GM19467 (cell line): ENCODE data around the gene GPR146.
A peak's percentile ranks its signal among the peaks of the same experiment; 100 is the strongest.

ENCODE experiments used
- ATAC-seq: cut with Tn5 transposase; IDR thresholded peaks from one replicate; pipeline ENCODE4 v1.9.1; 2021; ENCODE audit warnings: mild to moderate bottlenecking, moderate library complexity; ENCODE audit not compliant: unreplicated experiment

Gene GPR146

DNA sequence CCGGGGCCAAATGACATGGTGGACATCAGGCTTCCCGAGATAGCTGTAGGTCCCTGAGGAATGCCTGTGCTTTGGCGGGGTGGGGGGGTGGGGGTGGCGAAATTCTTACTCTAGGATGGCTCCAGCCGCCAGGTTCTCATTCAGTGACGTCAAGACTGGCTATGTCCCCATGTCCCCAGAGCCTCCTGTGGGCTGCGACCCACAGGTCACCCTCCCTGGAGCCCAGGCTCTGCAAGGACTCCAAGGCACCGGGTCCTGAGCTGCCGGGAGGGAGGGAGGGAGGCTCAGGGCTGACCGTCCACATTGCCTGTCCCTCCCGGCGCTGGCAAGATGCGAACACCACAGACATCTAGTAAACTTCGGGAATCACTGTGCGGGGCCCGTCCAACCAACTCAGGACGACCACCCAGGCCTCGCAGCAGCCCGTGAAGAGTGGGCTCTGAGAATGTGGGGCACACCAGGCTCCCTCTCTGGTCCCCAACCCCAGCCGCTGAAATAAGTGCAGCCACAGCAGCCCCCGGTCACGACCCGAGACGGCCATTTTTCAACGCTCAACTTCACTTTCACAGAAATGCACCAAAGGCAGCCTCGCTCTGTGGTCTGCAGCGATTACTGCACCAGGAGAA is 12.6 kb downstream of the GPR146 start:
- no peak for ATAC-seq

DNA sequence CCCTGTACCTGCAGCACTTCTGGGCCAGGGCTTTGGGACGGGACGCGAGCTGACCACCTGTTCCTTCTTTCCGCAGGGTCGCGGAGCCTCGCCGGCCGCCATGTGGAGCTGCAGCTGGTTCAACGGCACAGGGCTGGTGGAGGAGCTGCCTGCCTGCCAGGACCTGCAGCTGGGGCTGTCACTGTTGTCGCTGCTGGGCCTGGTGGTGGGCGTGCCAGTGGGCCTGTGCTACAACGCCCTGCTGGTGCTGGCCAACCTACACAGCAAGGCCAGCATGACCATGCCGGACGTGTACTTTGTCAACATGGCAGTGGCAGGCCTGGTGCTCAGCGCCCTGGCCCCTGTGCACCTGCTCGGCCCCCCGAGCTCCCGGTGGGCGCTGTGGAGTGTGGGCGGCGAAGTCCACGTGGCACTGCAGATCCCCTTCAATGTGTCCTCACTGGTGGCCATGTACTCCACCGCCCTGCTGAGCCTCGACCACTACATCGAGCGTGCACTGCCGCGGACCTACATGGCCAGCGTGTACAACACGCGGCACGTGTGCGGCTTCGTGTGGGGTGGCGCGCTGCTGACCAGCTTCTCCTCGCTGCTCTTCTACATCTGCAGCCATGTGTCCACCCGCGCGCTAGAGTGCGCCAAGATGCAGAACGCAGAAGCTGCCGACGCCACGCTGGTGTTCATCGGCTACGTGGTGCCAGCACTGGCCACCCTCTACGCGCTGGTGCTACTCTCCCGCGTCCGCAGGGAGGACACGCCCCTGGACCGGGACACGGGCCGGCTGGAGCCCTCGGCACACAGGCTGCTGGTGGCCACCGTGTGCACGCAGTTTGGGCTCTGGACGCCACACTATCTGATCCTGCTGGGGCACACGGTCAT is 13.3 kb downstream of the GPR146 start:
- ATAC-seq, result no peak

DNA sequence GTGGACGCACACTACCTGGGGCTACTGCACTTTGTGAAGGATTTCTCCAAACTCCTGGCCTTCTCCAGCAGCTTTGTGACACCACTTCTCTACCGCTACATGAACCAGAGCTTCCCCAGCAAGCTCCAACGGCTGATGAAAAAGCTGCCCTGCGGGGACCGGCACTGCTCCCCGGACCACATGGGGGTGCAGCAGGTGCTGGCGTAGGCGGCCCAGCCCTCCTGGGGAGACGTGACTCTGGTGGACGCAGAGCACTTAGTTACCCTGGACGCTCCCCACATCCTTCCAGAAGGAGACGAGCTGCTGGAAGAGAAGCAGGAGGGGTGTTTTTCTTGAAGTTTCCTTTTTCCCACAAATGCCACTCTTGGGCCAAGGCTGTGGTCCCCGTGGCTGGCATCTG is 14.0 kb downstream of the GPR146 start:
- ATAC-seq, result no peak

DNA sequence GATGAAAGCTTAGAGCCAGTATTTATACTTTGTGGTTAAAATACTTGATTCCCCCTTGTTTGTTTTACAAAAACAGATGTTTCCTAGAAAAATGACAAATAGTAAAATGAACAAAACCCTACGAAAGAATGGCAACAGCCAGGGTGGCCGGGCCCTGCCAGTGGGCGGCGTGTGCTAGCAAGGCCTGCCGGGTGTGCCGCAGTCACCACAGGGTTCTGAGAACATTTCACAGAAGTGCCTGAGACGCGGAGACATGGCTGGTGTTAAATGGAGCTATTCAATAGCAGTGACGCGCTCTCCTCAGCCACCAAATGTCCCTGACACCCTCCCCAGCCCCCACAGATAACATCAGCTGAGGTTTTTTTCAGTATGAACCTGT is 14.5 kb downstream of the GPR146 start:
- no peak for ATAC-seq

DNA sequence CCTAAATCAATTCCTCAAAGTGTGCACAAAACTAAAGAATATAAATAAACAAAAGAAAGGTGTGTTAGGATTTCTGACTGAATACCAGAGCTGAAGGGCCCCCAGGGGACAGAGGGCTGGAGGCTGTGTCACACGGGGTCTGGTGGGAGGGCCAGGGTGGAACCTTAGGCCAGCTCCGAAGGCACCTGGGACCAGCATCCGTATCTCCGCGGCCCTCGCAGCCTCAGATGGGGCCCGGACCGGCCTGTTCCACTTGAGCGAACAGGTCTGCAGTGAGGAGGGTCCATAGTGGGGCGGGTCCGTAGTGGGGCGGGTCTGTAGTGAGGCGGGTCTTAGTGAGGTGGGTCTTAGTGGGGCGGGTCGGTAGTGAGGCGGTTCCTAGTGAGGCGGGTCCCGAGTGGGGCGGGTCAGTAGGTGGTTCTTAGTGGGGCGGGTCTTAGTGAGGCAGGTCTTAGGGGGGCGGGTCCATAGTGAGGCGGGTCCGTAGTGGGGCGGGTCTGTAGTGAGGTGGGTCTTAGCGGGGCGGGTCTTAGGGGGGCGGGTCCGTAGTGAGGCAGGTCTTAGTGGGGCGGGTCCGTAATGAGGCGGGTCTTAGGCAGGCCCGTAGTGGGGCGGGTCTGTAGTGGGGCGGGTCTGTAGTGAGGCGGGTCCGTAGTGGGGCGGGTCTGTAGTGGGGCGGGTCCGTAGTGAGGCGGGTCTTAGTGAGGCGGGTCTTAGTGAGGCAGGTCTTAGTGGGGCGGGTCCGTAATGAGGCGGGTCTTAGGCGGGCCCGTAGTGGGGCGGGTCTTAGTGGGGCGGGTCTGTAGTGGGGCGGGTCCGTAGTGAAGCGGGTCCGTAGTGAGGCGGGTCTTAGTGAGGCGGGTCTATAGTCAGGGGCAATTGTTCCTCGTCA is 15.1 kb downstream of the GPR146 start:
- ATAC-seq, result no peak

DNA sequence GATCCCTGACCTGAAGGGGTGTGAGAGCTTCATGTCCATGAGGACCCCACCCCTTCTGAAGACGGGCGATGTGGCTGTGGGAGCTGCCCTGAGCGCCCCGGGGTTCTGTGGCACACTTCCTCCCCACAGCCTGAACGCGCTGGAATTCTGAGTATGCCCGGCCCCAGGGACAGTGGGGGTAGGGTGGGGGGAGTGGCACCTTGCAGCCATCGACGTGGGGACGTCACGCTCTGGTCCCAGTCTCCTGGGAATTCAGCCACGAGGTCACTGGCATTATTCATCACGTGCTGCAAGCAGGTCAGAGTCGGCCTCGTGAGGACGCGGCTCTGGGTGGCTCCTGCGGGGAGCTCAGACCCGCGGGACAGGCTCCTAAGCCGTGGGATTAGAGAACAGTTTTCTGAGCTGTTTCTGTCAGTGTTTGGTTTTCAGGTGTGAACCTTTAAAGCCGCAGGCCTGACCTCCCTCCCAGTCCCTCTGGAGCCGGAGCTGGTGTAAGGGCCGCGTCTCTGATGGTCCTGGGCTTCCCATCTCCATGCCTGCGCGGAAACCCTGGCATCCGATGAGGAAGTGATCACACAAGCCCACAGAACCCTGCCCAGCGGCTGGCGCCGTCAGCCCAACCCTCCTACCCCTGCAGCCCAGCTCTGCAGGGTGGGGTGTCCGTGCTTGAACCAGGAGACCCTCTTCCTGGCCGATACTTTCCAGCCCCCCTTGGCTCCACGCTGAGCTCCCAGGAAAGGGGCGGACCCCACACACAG is 16.1 kb downstream of the GPR146 start:
- ATAC-seq, result no peak

DNA sequence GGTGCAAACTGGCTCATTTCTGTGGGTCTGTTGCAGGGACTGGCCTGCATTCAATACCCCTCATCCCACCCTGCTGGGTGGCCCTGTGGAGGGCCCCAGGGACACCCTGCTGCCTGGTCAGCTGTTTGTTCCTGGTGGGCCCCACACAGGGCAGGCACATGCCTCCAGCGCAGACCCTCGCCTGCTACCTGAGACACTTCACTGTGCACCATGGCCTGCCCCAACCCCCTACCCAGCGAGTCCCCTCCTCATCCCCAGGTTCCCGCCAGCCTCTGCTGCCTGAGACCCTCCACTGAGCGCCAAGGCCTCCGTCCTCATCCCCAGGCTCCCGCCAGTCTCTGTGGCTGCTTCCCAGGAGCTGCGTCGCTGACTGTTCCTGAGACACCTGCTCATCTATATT is 16.8 kb downstream of the GPR146 start:
- ATAC-seq, result no peak

DNA sequence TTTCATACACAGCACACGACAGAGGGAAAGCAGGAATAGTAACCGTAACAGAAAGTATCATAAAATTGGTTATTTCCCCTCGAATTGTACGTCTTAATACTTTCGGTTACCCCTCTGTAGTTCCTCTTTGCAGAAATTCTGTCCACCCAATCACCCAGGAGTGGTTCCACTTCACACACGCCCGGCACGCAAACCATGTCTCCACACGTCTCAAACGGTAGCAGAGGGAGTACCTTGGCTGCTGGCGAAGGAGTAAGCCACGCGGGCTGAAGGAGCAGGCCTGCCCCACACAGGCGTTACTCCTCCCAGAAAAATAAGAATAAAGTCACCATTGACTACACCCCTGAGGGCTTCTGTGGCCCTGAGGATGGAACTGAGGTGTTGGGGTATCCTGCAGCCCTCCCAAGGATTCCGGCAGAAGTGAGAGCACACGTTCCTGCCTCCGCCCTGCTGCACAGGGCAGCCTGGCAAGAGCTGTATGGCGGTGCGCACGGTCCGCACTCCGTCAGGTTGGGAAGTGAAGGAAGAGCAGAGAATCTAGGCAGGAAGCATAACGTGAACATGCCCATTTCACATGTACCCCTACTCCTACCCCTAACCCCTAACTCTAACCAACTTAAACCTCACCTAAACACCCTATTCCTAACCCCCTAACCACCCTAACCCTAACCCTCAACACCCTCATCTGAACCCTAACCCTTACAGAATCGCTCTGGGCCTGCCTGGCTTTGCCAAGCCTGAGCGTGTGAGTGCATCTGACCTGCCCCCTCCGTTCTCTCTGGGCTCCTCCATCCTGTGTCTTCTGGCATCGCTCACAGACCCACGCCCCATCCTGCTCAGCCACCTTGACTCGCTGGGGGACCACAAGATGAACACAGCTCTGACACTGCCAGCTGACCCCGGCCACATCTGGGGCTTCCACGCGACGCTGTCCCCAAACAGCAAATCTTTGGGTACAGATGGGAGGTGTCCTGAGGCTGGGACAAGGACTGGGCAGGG is 18.2 kb downstream of the GPR146 start:
- peak; percentile 41 for ATAC-seq

DNA sequence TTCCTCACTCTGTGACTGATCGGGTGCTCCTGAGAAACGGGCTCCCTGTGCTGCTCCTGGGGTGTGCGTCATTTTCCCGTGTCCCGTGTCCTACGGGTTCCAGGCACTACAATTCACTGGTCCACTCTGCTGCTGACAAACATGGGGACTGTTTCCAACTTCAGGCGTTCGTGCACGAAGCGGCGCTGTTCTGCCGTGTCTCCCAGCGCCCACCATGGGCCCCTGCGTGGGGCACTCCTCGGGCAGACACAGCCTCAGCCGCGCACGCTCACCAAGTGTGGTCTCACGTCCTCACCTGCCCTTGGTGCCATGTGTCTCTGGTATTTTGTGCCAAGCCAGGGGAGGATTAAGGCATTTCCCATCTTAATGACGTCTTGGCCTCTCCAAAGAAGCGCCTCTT is 19.0 kb downstream of the GPR146 start:
- ATAC-seq, result no peak

DNA sequence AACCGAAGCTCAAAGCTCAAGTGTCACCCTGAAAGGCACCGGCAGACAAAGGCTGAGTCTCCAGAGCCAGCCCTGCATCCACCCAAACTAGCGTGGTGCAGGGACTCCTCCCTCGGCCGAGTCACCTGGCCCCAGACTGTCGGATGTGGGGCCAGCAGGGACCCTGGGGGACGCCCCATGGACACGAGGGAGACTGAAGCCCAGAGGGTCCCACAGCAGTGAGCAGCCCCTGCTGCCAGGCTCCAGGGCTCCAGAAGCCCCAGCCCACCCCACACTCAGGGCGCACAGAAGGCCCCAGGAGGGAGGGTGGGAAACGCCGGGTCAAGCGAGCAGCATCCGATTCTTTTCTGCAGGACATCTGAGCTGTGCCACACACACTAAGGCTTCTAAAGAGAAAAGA is 20.2 kb downstream of the GPR146 start:
- no peak for ATAC-seq

DNA sequence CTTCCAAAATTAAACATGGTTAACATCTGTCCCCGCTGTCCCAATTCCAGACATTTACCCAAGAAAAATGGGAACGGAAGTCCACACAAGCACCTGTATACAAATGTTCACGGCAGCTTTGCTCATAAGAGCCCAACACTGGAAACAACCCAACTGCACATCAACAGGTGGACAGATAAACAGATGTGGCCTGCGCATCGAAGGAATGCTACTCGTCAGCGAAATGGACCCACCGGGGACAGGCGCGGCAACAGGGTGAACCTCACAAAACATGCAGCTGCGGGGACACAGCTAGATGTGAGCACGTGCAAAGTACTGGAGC is 20.9 kb downstream of the GPR146 start:
- ATAC-seq, result no peak

DNA sequence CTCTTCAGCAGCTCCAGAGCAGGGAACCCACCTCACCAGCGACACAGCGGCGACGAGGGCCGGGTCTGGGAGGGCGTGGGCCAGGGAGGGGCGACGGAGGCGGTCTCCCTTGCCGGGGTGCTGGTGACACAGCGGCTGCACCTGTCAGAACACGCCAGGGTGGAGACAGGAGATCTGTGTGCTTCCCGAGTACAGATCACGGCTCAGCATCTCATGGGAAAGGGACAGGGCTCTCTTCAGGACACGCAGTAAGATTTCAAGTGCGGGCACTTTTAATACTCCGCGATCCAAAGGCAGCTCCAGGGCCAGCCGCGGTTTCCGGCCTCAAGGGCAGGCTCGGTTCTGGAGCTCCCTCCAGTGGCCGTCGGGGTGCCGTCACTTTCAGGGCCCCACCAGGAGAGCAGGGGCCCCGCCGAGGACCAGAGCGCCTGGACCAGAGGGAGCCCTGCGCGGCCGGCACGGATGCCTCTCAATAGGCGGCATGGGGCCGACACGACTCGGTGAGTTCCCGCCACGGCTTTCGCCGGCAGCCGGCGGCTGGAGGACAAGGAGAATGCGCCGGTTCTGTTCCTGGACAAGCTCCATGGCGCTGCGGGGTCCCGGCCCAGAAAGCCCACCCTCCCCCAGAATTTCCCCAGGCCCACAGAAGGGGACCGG is 21.4 kb downstream of the GPR146 start:
- peak; percentile 62 for ATAC-seq

DNA sequence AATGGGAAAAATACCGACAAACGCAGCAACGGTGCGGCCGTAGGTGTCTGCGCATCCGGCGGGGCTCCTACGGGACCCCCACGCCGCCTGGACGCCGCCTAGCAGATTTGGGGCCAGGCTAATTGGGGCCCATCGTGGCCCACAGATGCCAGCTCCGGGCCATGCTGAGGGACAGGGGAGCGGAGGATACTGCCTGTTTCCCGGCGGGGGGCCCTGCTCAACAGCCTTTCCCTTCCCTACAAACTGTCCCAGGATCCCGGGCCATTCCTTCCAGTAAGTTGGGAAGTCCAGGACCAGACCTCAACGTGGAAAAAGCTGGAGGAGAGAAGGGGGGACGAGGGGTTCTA is 21.9 kb downstream of the GPR146 start:
- ATAC-seq, result no peak

DNA sequence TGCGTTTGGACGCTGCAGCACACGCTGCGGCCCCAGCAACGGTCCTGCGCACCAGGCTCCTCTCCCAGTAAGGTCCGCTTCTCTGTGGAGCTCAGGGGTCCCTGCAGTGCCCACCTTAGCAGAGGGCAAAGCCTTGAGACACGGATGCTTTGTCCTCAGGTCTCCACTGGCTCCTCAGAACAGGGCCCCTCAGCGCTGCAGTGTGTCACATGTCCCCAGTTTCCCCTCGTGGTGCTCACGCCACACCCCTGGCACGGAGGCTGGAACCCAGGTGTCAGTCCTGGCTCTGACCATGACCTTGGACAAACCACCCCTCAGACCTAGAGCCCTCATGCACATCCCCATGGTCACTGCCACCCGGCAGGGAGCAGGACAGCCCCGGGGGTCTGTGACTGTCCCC is 23.7 kb downstream of the GPR146 start:
- ATAC-seq, result no peak

DNA sequence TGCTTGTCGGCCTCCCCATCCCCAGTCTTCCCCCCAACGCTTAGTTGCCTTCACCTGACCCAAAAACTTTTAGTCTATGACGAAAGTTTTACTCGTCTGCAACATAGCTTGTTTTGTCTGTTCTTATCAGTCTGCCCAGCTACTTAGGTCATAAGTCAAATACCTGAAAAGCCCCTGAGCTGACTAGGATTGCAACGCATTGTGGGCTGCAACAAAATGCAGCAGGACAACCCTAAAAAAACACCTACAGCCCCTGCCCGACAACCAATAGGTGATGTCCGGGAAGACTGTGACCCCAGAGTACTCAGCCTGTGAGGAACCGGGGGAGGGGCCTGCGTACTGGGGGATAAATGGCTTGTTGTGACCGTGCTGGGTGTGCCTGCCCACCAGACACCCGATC is 24.3 kb downstream of the GPR146 start:
- ATAC-seq, result no peak

DNA sequence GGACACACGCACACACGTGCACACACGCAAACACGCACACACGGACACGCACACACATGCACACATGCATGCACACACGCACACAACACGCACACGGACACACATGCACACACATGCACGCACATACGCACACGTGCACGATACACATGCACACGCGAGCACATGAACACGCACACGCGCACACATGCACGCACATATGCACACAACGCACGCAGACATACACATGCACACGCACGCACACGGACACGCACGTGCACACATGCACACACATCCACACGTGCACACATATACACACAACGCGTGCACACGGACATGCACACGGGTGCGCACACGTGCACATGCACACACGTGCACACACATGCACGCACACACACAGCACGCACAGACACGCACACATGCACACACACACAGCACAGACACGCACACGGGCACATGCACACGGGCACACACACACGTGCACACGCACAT is 26.2 kb downstream of the GPR146 start:
- ATAC-seq, result no peak

DNA sequence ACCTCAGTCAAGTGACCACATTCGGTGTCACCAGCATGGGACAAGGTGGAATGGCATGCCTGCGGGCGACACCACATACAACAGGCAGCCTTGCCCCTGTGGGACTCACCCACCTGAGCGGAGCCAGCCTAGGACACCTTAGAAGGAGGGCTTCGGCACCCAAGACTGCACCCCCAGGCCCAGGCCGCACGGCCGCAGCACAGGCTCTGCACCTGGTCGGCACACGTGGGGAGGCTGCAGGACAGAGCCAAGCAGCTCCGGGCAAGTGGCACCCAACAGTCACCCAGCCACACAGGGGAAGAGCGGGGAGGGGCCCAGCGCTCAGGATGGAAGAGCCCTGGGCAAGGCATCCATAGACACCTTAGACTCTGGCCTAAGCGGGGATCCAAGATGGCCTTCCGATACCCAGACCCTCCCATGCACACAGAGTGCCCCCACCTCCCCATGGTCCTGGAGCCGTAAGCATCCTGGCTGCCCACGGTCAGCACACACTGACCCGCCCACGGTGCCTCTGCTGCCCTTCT is 27.4 kb downstream of the GPR146 start:
- no peak for ATAC-seq

DNA sequence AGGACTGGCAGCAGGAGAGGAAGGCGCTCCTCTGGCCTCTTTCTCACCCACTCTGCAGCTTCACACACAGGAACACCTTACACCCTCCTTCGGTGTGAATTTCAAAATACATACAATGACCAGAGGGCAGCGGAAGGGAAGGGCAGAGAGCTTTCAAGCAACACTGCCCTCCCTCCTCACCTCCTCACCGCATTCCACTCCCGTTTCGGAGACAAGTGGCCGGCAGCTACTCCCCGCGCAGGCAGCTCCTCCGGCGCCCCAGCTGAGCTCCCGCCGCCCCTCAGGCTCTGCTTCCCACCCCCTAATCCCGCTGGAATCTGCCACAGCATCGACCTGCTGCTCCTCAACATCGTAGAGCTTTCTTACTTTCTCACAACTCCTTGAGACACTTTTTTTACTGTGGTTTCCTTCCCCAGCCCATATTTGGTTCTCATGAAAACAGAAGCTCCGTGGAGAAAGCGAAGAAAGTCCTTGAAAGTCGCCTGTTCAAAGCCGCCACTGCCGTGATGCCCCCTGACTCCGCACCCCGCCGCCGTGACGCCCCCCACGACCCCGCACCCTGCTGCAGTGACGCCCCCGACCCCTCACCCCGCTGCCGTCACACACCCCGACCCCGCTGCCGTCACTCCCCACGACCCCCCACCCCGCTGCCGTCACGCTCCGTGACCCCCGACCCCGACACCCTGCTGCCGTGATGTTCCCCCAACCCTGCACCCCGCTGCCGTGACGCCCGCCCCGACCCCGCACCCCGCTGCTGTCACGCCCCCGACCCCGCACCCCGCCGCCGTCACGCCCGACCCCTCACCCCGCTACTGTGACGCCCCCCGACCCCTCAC is 29.0 kb downstream of the GPR146 start:
- no peak for ATAC-seq
